Fibroblast of upper back skin (primary cell): ENCODE measurements around the gene CHI3L2.
A peak's percentile ranks its signal among the peaks of the same experiment; 100 is the strongest.
"Not testable (repeated sequence)": the region's sequence is repeated elsewhere in the genome, so short reads cannot be mapped to it uniquely, and the experiment has no call there.

Experiments
- DNase-seq: peaks from one replicate; pipeline ENCODE4 v3.0.0-alpha.2; 2013

CHI3L2 gene

GRCh38 chr1:111202707-111203623 lies 24.5 kb upstream of the CHI3L2 start:
- DNase-seq = no peak

DNA sequence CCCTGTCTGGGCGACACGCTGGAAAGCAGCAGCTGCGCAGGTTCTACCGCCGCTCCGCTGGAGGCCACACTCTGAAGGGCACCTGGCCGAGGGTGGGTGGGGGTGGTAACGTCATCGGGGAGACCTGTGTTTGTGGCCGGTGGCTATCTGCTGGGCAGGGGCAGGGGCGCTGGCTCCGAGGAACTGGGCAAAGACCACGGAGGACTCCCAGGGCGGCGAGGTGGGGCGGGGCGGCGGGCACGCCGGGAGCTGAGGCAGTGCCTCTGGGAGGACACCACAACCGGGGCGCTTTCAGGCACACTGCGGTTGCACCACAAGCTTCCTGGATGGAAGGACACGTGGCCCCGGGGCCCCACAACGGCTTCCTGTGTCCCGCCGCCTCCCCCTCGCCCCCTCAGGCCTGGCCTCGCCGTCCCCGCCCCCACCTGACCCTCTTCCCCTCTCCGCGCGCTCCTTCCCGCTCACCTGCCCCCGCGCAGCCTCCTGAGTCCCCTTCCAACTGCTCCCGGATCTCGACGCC lies 23.8 kb upstream of the CHI3L2 start:
- DNase-seq = peak; percentile 34

GRCh38 chr1:111204201-111204982 lies 23.1 kb upstream of the CHI3L2 start:
- DNase-seq = no peak

- DNase-seq = no peak
Observed at GRCh38 chr1:111204983-111205713, 22.4 kb upstream of the CHI3L2 start.

DNA sequence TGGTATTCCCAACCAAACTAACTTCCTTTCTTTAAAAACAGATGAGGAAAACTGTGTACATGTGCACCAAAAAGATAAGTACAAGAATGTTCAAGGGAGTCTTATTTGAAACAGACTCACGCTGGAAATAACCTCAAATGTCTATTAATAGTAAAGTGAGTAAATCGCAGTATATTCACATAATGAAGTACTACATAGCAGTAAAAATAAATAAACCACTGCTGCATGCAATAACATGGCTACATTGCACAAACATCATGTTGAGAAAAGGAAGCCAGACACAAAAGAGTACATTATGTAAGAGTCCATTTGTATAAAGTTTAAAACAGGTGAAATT lies 21.8 kb upstream of the CHI3L2 start:
- DNase-seq = no peak

DNA sequence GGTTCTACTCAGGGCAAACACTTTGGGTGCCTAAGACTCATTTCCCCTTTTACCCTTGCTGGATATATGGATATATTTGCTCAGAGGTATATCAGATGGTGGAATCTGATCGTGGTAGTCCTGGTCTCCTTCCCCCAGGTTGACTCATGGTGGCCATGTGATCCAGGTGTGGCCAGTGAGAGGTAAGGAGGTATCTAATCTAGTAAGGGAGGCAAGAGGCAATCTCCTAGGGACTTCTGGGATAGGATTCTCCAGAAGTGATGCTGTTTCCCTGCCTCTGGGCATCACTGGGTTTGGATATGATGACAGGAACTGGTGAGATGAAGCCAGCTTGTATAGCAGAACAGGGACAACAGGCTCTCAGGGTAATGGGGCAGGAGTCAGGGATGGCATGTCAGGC lies 18.6 kb upstream of the CHI3L2 start:
- DNase-seq = no peak

DNA sequence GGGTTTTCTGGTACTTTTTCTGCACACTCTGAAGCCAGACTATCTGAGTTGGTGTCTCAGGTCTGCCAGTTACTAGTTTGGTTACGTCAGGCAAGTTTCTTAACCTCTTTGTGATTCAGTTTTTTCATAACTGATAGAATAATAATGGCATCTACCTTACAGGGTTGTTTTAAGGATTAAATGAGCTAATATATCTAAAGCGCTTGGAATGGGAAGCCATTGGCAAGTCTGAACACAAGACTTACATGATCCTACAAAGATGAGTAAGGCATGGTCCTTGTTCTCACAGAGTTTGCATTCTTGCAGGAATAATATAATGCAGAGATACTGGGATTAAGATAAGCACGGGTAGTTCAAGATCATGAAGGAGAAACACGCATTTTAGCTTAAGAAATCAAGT lies 17.9 kb upstream of the CHI3L2 start:
- DNase-seq = no peak

DNA sequence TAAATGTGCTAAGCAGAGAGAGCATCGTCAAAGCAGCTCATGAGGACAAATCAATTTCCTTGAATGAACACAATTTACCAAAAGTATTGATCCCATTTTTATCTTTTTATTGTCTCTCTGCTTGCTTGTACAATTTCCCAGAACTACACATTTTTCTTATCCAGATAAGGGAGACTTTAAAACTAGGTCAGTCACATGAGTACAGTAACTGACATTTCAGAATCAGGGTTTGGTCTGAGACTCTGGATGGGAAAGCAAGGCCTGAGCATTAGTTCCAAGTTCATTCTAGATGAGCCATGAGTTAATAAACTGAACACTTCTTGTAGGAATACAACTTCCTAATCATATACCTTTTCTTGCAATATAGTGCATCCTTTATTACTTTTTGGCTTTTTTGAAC lies 15.6 kb upstream of the CHI3L2 start:
- no peak for DNase-seq

- no peak for DNase-seq
Observed at GRCh38 chr1:111212634-111213335, 14.7 kb upstream of the CHI3L2 start.

GRCh38 chr1:111213412-111213811 lies 14.1 kb upstream of the CHI3L2 start:
- no peak for DNase-seq

- no peak for DNase-seq
Observed at GRCh38 chr1:111214074-111214801, 13.3 kb upstream of the CHI3L2 start.

DNA sequence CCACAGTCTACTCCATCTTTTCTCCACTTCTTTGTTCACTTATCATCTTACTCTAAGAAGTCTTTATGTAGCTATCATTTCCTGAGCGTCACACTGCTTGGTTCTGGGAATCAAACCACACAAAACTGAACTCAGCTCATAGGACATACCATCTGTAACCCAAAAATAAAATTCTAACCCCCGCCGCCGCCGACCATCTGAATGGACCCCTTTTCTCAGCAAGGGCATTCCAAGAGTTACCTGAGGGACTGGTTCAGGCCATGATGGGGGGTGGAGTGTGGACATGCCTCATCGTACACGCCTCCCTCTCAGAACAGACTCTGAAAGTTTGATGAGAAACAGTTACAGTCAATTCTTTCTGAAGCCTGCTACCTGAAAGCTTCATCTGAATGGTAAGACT lies 12.6 kb upstream of the CHI3L2 start:
- DNase-seq = no peak

DNA sequence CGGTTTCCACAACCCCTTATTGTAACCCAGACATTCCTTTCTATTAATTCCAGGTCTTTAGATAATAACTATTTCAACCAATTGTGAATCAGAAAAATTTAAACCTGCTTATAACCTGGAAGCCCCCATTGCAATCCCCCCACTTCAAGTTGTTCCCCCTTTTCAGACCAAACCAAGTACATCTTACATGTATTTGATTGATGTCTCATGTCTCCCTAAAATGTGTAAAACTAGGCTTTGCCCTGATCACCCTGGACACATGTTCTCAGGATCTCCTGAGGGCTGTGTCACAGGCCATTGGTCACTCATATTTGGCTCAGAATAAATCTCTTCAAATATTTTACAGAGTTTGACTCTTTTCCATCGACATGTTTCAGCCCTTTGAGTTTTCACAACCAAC lies 12.2 kb upstream of the CHI3L2 start:
- not testable (repeated sequence) for DNase-seq

GRCh38 chr1:111216751-111217150 lies 10.8 kb upstream of the CHI3L2 start:
- no peak for DNase-seq

- DNase-seq = no peak
Observed at GRCh38 chr1:111217183-111217910, 10.2 kb upstream of the CHI3L2 start.

DNA sequence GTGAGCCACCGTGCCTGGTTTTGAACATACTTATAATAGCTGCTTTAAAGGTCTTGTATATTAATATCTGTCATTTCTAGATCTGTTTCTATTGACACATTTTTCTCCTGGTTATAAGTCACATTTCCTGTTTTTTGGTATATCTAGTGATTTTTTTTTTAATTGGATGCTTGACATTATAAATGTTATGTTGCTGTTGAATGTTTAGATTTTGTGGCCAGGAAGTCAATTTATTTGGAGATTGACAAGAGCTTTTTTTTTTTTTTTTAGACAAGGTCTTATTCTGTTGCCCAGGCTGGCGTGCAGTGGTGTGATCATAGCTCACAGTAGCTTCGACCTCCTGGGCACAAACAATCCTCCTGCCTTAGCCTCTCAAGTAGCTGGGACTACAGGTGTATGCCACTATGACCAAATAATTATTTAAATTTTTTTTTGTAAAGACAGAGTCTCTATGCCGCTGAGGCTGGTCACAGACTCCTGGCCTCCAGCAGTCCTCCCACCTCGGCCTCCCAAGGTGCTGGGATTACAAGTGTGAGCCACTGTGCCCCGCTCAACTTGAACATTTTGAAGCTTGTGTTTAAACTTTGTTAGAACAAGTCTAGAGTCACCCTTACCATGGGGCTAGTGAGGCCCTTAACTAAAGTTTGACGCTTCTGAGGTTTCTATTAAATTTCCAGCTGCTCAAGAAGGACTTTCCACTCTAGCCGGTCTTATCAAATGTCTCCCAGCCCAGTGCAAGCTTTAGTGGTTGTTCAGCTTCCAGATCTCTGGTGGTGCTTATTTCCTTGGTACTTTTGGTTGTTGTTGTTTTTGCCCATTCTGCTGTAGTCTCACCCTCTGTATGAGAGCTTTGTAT lies 8.6 kb upstream of the CHI3L2 start:
- DNase-seq = no peak

DNA sequence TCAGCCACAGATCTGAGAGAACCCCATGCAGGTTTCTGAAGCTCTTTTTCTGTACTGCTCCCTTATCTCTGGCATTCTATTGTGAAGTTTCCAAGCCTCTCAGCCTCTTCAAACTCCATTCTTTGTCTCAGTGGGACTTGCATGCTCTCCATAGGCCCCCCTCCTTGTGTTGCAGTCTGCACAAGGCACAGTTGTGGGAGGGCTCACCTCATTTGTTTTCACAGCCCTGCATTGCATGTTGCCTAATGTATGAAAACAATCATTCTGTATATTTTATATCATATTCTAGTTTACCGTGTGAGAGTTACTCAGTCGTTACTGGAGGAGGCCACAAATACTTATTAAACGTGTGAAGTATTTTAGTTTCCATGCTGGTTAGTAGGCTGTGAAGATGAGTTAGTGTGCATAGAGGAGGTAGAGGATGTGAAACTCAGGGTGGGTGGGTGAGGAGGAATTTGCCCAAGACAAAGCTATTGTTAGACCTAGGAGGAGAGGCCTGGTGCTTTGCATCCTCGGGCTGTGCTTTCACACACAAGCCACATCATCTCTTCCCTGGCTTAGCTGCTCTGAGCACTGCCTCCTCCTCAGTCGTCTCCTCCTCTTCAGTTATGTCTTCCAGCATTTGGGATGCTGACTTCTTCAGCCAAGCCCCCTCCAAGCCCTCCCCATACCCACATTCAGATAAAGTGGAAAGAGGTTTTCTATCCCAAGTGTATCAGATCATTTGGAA lies 7.8 kb upstream of the CHI3L2 start:
- DNase-seq = no peak

- no peak for DNase-seq
Observed at GRCh38 chr1:111220302-111220890, 7.1 kb upstream of the CHI3L2 start.

GRCh38 chr1:111221276-111221632 lies 6.3 kb upstream of the CHI3L2 start:
- DNase-seq = no peak
